ENCODE results near the gene TCEAL5.

DNA sequence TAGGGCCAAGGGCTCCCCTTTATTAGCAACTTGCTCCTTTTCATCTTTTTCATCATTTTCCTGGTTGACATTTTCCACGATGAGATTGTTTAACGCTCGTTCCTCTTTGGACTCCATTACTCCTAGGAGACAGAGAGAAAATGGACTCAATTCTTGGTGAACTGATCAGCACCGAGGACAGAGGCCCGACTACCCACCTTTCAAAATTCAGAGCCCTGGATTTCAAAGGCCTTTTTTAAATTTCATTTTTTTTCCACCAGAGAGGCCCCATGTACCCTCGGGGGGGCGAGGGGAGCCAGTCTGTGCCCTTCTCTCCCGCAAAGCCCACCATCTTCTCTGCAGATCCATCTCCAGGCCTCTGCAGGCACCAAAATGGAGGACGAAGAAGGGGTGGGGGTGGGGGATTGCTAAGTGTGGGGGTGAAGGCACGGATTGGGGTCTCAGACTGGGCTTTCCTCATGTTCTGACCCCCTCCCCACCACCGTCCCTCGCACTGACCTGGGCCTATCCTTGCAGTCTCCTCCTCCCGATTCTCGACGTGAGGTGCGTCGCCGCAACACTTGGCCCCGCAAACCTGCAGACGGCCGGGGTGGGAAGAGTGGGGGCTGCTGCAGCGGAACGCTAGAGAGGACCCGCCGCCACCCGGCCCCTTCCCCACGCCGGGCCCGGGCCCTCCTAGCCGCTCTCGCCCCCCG, 33.5 kb upstream of the TCEAL5 start:
- TF ChIP-seq, protein P1, sequence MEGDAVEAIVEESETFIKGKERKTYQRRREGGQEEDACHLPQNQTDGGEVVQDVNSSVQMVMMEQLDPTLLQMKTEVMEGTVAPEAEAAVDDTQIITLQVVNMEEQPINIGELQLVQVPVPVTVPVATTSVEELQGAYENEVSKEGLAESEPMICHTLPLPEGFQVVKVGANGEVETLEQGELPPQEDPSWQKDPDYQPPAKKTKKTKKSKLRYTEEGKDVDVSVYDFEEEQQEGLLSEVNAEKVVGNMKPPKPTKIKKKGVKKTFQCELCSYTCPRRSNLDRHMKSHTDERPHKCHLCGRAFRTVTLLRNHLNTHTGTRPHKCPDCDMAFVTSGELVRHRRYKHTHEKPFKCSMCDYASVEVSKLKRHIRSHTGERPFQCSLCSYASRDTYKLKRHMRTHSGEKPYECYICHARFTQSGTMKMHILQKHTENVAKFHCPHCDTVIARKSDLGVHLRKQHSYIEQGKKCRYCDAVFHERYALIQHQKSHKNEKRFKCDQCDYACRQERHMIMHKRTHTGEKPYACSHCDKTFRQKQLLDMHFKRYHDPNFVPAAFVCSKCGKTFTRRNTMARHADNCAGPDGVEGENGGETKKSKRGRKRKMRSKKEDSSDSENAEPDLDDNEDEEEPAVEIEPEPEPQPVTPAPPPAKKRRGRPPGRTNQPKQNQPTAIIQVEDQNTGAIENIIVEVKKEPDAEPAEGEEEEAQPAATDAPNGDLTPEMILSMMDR (IDR thresholded peaks at IDR 0.05), result no peak
- no peak for TF ChIP-seq POLR2AphosphoS5 (IDR thresholded peaks at IDR 0.05)

Data from sigmoid colon (tissue), 4 donors.